Upper lobe of left lung (tissue), 4 donors: ENCODE results near the gene CHST8.

Experiments used
- POLR2A ChIP-seq, 4 donors: fragments of 450-650 bp; IDR thresholded peaks; one replicate each; pipeline ENCODE4 v1.5.1; 2016 to 2017; ENCODE audit warnings: antibody characterized with exemption in 4 of 4, mild to moderate bottlenecking in 2 of 4
- TF ChIP-seq, protein P1 (sequence below), 6 experiments: fragments of 450-650 bp in 4 of 6; fragments of 200-600 bp in 2 of 6; sonication (generic) in 2 of 6; IDR thresholded peaks; one replicate each; pipeline ENCODE4 v1.5.1; 2016 to 2019; ENCODE audit warnings: antibody characterized with exemption in 6 of 6

DNA sequence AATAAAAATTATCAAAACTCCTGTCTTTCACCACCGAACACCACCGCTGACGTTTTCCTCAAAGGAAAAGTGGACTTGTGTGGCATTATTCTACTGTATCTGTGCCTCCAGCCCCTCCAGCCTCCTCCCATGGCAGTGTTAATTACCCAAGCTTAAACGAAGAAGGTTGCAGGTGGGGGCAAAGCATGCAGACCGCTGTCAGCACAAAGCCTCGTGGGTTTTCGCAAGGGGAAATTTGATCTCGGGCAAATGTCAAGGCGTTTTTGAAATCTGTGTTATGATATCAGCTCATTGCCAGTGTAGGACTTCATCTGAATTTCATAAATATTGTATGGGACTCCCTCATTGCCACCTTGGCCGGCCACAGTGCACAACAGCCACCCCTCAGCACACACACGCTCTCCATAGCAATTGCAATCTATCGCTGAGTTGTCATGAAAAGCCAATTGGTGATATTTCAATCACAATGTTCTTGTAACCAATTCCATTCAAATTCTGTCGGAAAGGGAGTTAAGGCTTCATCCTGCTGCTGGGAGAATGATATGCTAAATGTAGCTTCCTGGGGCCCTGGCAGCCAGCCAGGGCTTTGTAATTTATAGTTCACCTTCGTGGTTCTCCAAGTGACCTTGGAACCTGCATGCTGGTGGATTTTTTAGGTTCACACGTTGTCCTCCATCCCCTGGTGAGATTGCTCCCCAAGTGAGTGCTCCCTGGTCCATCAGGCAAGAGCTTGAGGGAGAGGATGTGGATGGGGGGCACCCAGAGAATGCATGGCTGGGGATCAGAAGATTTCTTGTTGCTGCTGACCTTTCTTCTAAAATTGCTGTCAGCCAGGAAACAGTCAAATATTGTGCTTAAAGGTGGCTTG lies 16.6 kb downstream of the CHST8 start:
- no peak for TF ChIP-seq POLR2A (IDR thresholded peaks at IDR 0.05)
- TF ChIP-seq, protein P1, sequence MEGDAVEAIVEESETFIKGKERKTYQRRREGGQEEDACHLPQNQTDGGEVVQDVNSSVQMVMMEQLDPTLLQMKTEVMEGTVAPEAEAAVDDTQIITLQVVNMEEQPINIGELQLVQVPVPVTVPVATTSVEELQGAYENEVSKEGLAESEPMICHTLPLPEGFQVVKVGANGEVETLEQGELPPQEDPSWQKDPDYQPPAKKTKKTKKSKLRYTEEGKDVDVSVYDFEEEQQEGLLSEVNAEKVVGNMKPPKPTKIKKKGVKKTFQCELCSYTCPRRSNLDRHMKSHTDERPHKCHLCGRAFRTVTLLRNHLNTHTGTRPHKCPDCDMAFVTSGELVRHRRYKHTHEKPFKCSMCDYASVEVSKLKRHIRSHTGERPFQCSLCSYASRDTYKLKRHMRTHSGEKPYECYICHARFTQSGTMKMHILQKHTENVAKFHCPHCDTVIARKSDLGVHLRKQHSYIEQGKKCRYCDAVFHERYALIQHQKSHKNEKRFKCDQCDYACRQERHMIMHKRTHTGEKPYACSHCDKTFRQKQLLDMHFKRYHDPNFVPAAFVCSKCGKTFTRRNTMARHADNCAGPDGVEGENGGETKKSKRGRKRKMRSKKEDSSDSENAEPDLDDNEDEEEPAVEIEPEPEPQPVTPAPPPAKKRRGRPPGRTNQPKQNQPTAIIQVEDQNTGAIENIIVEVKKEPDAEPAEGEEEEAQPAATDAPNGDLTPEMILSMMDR (IDR thresholded peaks at IDR 0.05) = no peak
